Mesendoderm (in vitro differentiated cells): ENCODE measurements around the gene IGFBP6.
A peak's percentile ranks its signal among the peaks of the same experiment; 100 is the strongest.
"Not testable (repeated sequence)": the region's sequence is repeated elsewhere in the genome, so short reads cannot be mapped to it uniquely, and the experiment has no call there.

Experiments used
- DNase-seq: peaks from one replicate; pipeline ENCODE4 v3.0.0; 2013
- H2AK5ac ChIP-seq: 2 replicates; pipeline ENCODE4 v1.6.1; 2013; ENCODE audit warnings: low read length, inconsistent platforms
- H2BK120ac ChIP-seq: 2 replicates; pipeline ENCODE4 v1.6.1; 2013; ENCODE audit warnings: low read depth, mild to moderate bottlenecking, low read length, moderate library complexity, mixed read lengths
- H2BK15ac ChIP-seq: replicated peaks from 2 replicates; pipeline ENCODE4 v1.6.1; 2013; ENCODE audit warnings: low read depth, mild to moderate bottlenecking, moderate library complexity
- H2BK5ac ChIP-seq: 2 replicates; pipeline ENCODE4 v1.6.1; 2013; ENCODE audit warnings: low read length, inconsistent platforms
- H3K18ac ChIP-seq: 2 replicates; pipeline ENCODE4 v1.6.1; 2013; ENCODE audit warnings: mild to moderate bottlenecking, low read length, mixed read lengths
- H3K23ac ChIP-seq: one replicate; pipeline ENCODE4 v1.6.1; 2013; ENCODE audit warnings: low read length
- H3K27ac ChIP-seq: 2 replicates; pipeline ENCODE4 v1.5.1; 2013; ENCODE audit warnings: low read depth, mild to moderate bottlenecking, inconsistent platforms, low read length, moderate library complexity
- H3K27me3 ChIP-seq: 2 replicates; pipeline ENCODE4 v1.6.1; 2013; ENCODE audit warnings: low read length, control low read depth, mild to moderate bottlenecking, inconsistent platforms; ENCODE audit not compliant: insufficient read depth, poor library complexity
- H3K36me3 ChIP-seq: 2 replicates; pipeline ENCODE4 v1.6.1; 2013; ENCODE audit warnings: low read length, inconsistent platforms; ENCODE audit not compliant: control insufficient read depth, insufficient read depth
- H3K4ac ChIP-seq: one replicate; pipeline ENCODE4 v1.6.1; 2013; ENCODE audit warnings: low read depth, mild to moderate bottlenecking, low read length, moderate library complexity
- H3K4me1 ChIP-seq: 2 replicates; pipeline ENCODE4 v1.6.1; 2013; ENCODE audit warnings: low read depth, low read length, inconsistent platforms; ENCODE audit not compliant: control insufficient read depth
- H3K4me2 ChIP-seq: 2 replicates; pipeline ENCODE4 v1.6.1; 2013; ENCODE audit warnings: low read length
- H3K4me3 ChIP-seq: 2 replicates; pipeline ENCODE4 v1.5.1; 2013; ENCODE audit warnings: mild to moderate bottlenecking, low read length
- H3K56ac ChIP-seq: one replicate; pipeline ENCODE4 v1.6.1; 2013; ENCODE audit warnings: low read length
- H3K79me1 ChIP-seq: 2 replicates; pipeline ENCODE4 v1.6.1; 2013; ENCODE audit warnings: low read length, inconsistent platforms
- H3K79me2 ChIP-seq: 2 replicates; pipeline ENCODE4 v1.6.1; 2013; ENCODE audit warnings: mild to moderate bottlenecking, low read length; ENCODE audit not compliant: control insufficient read depth, insufficient read depth
- H3K9ac ChIP-seq: 2 replicates; pipeline ENCODE4 v1.6.1; 2013; ENCODE audit warnings: low read length, inconsistent platforms
- H4K5ac ChIP-seq: one replicate; pipeline ENCODE4 v1.6.1; 2013; ENCODE audit warnings: low read length
- H4K8ac ChIP-seq: one replicate; pipeline ENCODE4 v1.6.1; 2013; ENCODE audit warnings: low read depth, mild to moderate bottlenecking, control low read depth, low read length, moderate library complexity
- WGBS: extraction: QIAGEN DNeasy Blood & Tissue Kit; methylation state at CpG from one replicate; pipeline ENCODE4 v1.1.7; 2013; ENCODE audit warnings: low lambda C conversion rate, missing lambda C conversion rate; ENCODE audit not compliant: insufficient coverage; ENCODE audit errors: extremely low coverage; 5-methylcytosine and 5-hydroxymethylcytosine counted together

The IGFBP6 gene

GRCh38 chr12:53107122-53107521 is 9.7 kb downstream of the IGFBP6 start:
- Histone ChIP-seq H3K4me3 (no peak overlapping the region), H2AK5ac (no peak overlapping the region), H3K18ac (no peak overlapping the region), H3K36me3 (no peaks in the 10 kb centered on the region), H3K9ac (no peak overlapping the region), H3K56ac (no peak overlapping the region), H2BK15ac (no peak overlapping the region), H3K23ac (no peak overlapping the region), H4K5ac (no peak overlapping the region), H3K27me3 (no peaks in the 10 kb centered on the region), H4K8ac (no peak overlapping the region), H3K4me2 (no peak overlapping the region), H3K79me2 (no peaks in the 10 kb centered on the region), H3K4me1 (no peaks in the 10 kb centered on the region), H3K79me1 (no peaks in the 10 kb centered on the region), H2BK120ac (no peak overlapping the region), H2BK5ac (no peak overlapping the region), H3K4ac (no peak overlapping the region), H3K27ac (no peak overlapping the region)
- no peak for DNase-seq
- WGBS = no CpG with 5 or more reads among the region's 7 CpGs

- not testable (repeated sequence) for H3K79me2 ChIP-seq, H2BK120ac ChIP-seq, H3K27ac ChIP-seq, H3K23ac ChIP-seq, H3K9ac ChIP-seq, H4K8ac ChIP-seq, H2AK5ac ChIP-seq, H3K79me1 ChIP-seq, H2BK15ac ChIP-seq, DNase-seq, H3K4me1 ChIP-seq, H4K5ac ChIP-seq, H3K18ac ChIP-seq, H3K36me3 ChIP-seq, H2BK5ac ChIP-seq, H3K4me2 ChIP-seq, H3K27me3 ChIP-seq, H3K4ac ChIP-seq, H3K56ac ChIP-seq, H3K4me3 ChIP-seq
- WGBS = no CpG with 5 or more reads among the region's 7 CpGs
Measured at GRCh38 chr12:53112431-53112830, 15.0 kb downstream of the IGFBP6 start.

- WGBS = no CpG with 5 or more reads among the region's 12 CpGs
- no peak overlapping the region for H4K5ac ChIP-seq
- H3K27me3 ChIP-seq = no peaks in the 10 kb centered on the region
- no peak overlapping the region for H3K4me2 ChIP-seq
- H3K4ac ChIP-seq = no peak overlapping the region
- DNase-seq = no peak
- no peaks in the 10 kb centered on the region for H3K36me3 ChIP-seq
- H3K9ac ChIP-seq = no peak overlapping the region
- H3K23ac ChIP-seq = no peak overlapping the region
- H2BK5ac ChIP-seq = no peak overlapping the region
- H3K79me1 ChIP-seq = no peaks in the 10 kb centered on the region
- no peak overlapping the region for H2AK5ac ChIP-seq
- H3K27ac ChIP-seq = no peak overlapping the region
- H3K4me3 ChIP-seq = no peak overlapping the region
- H3K79me2 ChIP-seq = no peaks in the 10 kb centered on the region
- H2BK120ac ChIP-seq = no peak overlapping the region
- no peak overlapping the region for H3K56ac ChIP-seq
- H3K18ac ChIP-seq = no peak overlapping the region
- H3K4me1 ChIP-seq = no peaks in the 10 kb centered on the region
- H2BK15ac ChIP-seq = no peak overlapping the region
- H4K8ac ChIP-seq = no peak overlapping the region
Measured at GRCh38 chr12:53113136-53113705, 15.8 kb downstream of the IGFBP6 start.

GRCh38 chr12:53113951-53114350 is 16.5 kb downstream of the IGFBP6 start:
- H3K36me3 ChIP-seq = no peaks in the 10 kb centered on the region
- no peak overlapping the region for H3K4me2 ChIP-seq
- DNase-seq = no peak
- H3K27ac ChIP-seq = no peak overlapping the region
- H3K9ac ChIP-seq = no peak overlapping the region
- no peak overlapping the region for H2BK120ac ChIP-seq
- H3K79me2 ChIP-seq = no peaks in the 10 kb centered on the region
- H4K5ac ChIP-seq = no peak overlapping the region
- no peak overlapping the region for H2BK5ac ChIP-seq
- H3K23ac ChIP-seq = no peak overlapping the region
- H3K18ac ChIP-seq = no peak overlapping the region
- H3K4me1 ChIP-seq = no peaks in the 10 kb centered on the region
- no peak overlapping the region for H3K4ac ChIP-seq
- H2BK15ac ChIP-seq = no peak overlapping the region
- H3K79me1 ChIP-seq = no peaks in the 10 kb centered on the region
- no peaks in the 10 kb centered on the region for H3K27me3 ChIP-seq
- no peak overlapping the region for H2AK5ac ChIP-seq
- no peak overlapping the region for H3K4me3 ChIP-seq
- H4K8ac ChIP-seq = no peak overlapping the region
- no peak overlapping the region for H3K56ac ChIP-seq

- Histone ChIP-seq H2BK120ac (no peak overlapping the region), H3K4me1 (no peaks in the 10 kb centered on the region), H2BK15ac (no peak overlapping the region), H2BK5ac (no peak overlapping the region), H3K27ac (no peak overlapping the region), H3K4me3 (no peak overlapping the region), H3K27me3 (no peaks in the 10 kb centered on the region), H4K5ac (no peak overlapping the region), H2AK5ac (no peak overlapping the region), H3K4ac (no peak overlapping the region), H3K4me2 (no peak overlapping the region), H3K23ac (no peak overlapping the region), H3K79me1 (no peaks in the 10 kb centered on the region), H3K18ac (no peak overlapping the region), H3K79me2 (no peaks in the 10 kb centered on the region), H3K56ac (no peak overlapping the region), H4K8ac (no peak overlapping the region), H3K36me3 (no peaks in the 10 kb centered on the region), H3K9ac (no peak overlapping the region)
- WGBS = no CpG with 5 or more reads among the region's 33 CpGs
- peak; percentile 55 for DNase-seq
Measured at GRCh38 chr12:53115112-53115890, 17.8 kb downstream of the IGFBP6 start.
